HepG2 (cell line): ENCODE results near the gene HBS1L. TPM values are rescaled to one million over a fixed set of nuclear protein-coding genes. Genes with fewer than 3 reads are reported as not detected.

ENCODE experiments used
- FOXC1 ChIP-seq: sonication (generic); formaldehyde crosslinking; IDR thresholded peaks from 2 replicates; pipeline ENCODE4 v1.8.0; 2022; ENCODE audit warnings: mild to moderate bottlenecking, missing genetic modification reagents, borderline replicate concordance
- HMGA1 ChIP-seq: sonication (generic); formaldehyde crosslinking; conservative IDR thresholded peaks from 2 replicates; pipeline ENCODE4 v1.4.0; 2020; ENCODE audit warnings: missing genetic modification reagents
- HOXA5 ChIP-seq: sonication (generic); formaldehyde crosslinking; IDR thresholded peaks from 2 replicates; pipeline ENCODE4 v1.4.0; 2020; ENCODE audit warnings: missing genetic modification reagents
- polyA plus RNA-seq, 8 experiments: library from polyadenylated mRNA; depleted of rRNA in 3 of 8; stranded (reverse) in 7 of 8; unstranded in 1 of 8; fragments of >200 nt; fragmentation: Illumina TruSeq in 4 of 8; extraction: Trizol in 4 of 8; gene quantifications; 2 replicates each; pipeline versions ENCODE4 v1.2.1 to v1.2.3, GENCODE V29; 2011 to 2016; ENCODE audit warnings: low read depth in 4 of 8, missing spikeins in 1 of 8, mixed read lengths in 1 of 8; ENCODE audit not compliant: insufficient read depth in 1 of 8
- total RNA-seq, 5 experiments: library from RNA; depleted of rRNA; stranded (reverse); fragments of >200 nt; fragmentation: Illumina TruSeq; extraction: Trizol; gene quantifications; 2 replicates each; pipeline ENCODE4 v1.2.3, GENCODE V29; 2016; ENCODE audit warnings: low read depth in 1 of 5
- TF ChIP-seq, protein P1 (sequence below): sonication (generic); formaldehyde crosslinking; IDR thresholded peaks from 2 replicates; pipeline ENCODE4 v1.5.1; 2020; ENCODE audit warnings: mild to moderate bottlenecking, missing genetic modification reagents
- TF ChIP-seq, protein P2 (sequence below): sonication (generic); formaldehyde crosslinking; conservative IDR thresholded peaks from 2 replicates; pipeline ENCODE4 v1.4.0; 2020; ENCODE audit warnings: mild to moderate bottlenecking, missing genetic modification reagents, moderate library complexity
- TF ChIP-seq, protein P3 (sequence below): sonication (generic); formaldehyde crosslinking; IDR thresholded peaks from 2 replicates; pipeline ENCODE4 v1.5.0; 2020; ENCODE audit warnings: missing genetic modification reagents

The HBS1L gene
- total and polyA plus RNA-seq, 2 of the 13 experiments (the other 11 are each of a cell fraction or from before 2014, with no cell fraction given): 44.1 to 138 TPM

DNA sequence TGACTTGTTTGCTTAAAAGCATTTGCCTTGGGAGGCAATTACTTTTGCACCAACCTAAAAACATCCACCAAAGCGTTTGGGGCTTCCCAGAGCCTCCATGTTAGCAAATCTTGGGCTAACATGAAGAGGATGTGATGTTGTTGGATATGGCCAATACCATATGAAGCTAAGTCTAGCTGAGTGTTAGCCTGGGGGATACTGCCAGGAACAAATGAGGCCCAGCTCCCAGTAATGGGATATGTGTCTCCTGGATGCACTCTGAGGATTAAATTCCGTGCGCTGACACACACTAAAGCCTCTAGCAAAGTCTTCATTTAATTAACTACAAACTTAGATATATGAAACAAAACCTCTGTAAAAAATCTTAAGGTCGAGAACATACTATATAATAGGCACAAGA, 35.3 kb upstream of the HBS1L start (continued):
- TF ChIP-seq, protein P1, sequence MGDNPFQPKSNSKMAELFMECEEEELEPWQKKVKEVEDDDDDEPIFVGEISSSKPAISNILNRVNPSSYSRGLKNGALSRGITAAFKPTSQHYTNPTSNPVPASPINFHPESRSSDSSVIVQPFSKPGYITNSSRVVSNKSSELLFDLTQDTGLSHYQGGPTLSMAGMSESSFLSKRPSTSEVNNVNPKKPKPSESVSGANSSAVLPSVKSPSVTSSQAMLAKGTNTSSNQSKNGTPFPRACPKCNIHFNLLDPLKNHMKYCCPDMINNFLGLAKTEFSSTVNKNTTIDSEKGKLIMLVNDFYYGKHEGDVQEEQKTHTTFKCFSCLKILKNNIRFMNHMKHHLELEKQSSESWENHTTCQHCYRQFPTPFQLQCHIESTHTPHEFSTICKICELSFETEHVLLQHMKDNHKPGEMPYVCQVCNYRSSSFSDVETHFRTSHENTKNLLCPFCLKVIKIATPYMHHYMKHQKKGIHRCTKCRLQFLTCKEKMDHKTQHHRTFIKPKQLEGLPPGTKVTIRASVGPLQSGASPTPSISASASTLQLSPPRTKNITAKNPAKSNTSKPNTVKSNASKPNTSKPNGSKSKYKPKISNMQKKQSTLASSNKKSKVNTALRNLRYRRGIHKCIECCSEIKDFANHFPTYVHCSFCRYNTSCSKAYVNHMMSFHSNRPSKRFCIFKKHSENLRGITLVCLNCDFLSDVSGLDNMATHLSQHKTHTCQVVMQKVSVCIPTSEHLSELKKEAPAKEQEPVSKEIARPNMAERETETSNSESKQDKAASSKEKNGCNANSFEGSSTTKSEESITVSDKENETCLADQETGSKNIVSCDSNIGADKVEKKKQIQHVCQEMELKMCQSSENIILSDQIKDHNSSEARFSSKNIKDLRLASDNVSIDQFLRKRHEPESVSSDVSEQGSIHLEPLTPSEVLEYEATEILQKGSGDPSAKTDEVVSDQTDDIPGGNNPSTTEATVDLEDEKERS (CRISPR knock-in tag): no peak
- TF ChIP-seq HOXA5 (no peak), FOXC1 (CRISPR knock-in tag) (no peak), HMGA1 (CRISPR knock-in tag) (no peak)
- TF ChIP-seq, protein P2, sequence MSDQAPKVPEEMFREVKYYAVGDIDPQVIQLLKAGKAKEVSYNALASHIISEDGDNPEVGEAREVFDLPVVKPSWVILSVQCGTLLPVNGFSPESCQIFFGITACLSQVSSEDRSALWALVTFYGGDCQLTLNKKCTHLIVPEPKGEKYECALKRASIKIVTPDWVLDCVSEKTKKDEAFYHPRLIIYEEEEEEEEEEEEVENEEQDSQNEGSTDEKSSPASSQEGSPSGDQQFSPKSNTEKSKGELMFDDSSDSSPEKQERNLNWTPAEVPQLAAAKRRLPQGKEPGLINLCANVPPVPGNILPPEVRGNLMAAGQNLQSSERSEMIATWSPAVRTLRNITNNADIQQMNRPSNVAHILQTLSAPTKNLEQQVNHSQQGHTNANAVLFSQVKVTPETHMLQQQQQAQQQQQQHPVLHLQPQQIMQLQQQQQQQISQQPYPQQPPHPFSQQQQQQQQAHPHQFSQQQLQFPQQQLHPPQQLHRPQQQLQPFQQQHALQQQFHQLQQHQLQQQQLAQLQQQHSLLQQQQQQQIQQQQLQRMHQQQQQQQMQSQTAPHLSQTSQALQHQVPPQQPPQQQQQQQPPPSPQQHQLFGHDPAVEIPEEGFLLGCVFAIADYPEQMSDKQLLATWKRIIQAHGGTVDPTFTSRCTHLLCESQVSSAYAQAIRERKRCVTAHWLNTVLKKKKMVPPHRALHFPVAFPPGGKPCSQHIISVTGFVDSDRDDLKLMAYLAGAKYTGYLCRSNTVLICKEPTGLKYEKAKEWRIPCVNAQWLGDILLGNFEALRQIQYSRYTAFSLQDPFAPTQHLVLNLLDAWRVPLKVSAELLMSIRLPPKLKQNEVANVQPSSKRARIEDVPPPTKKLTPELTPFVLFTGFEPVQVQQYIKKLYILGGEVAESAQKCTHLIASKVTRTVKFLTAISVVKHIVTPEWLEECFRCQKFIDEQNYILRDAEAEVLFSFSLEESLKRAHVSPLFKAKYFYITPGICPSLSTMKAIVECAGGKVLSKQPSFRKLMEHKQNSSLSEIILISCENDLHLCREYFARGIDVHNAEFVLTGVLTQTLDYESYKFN (CRISPR knock-in tag): no peak
- TF ChIP-seq, protein P3, sequence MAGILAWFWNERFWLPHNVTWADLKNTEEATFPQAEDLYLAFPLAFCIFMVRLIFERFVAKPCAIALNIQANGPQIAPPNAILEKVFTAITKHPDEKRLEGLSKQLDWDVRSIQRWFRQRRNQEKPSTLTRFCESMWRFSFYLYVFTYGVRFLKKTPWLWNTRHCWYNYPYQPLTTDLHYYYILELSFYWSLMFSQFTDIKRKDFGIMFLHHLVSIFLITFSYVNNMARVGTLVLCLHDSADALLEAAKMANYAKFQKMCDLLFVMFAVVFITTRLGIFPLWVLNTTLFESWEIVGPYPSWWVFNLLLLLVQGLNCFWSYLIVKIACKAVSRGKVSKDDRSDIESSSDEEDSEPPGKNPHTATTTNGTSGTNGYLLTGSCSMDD: no peak
